ENCODE data around the gene ADARB2. TPM values are rescaled to one million over a fixed set of nuclear protein-coding genes. Genes with fewer than 3 reads are reported as not detected.

Gene ADARB2
- total RNA-seq, 2 donors from 2014 or later, result 1.1 to 1.8 TPM

DNA sequence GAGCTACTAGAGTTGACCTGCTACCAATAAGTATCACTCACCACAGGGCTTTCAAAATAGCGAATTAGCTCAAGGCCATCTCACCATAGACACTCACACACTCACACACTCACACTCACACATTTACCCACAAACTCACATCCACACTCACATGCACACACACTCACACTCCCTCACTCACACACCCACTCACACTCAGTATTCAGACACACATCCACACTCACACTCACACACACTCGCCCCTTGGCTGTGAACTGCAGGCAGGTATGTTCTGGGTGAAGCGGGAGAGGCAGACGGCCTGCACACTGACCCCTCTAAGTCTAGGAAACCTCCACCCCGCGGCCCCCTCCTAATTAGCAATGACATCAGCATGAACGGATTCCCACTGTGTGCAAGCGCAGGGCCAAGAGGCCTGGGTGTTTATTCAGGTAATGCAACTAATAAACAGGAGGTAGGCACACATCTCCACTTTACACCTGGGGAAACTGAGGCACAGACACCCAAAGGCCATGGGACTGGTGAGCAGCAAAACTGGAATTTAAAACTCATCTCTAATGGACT is 94.6 kb downstream of the ADARB2 start:
- no peaks in the 10 kb centered on the region for H3K9me3 ChIP-seq (ENCODE audit: control insufficient read depth, low read length)
- Mint-ChIP-seq H3K27me3 (ENCODE audit: insufficient read depth) (no peaks in the 10 kb centered on the region), H3K9me3 (no peaks in the 10 kb centered on the region), H3K4me3 (no peak overlapping the region), H3K27ac (no peak overlapping the region), H3K4me1 (no peaks in the 10 kb centered on the region), H3K36me3 (ENCODE audit: low read depth) (no peaks in the 10 kb centered on the region)
- DNase-seq, result peak; percentile 18
- H3K4me1 ChIP-seq (ENCODE audit: control insufficient read depth, insufficient read depth, low read length), result no peaks in the 10 kb centered on the region
- H3K36me3 ChIP-seq (ENCODE audit: control insufficient read depth, insufficient read depth, low read length), result no peaks in the 10 kb centered on the region
- H3K27me3 ChIP-seq (ENCODE audit: control insufficient read depth, insufficient read depth, low read length, poor library complexity, severe bottlenecking), result no peaks in the 10 kb centered on the region
- WGBS, 2 experiments (ENCODE audit: insufficient coverage in 1 of 2, insufficient read length in 1 of 2), result 85 to 94% methylated on average over 4 to 8 of the region's 8 CpGs
- TF ChIP-seq, protein P1, sequence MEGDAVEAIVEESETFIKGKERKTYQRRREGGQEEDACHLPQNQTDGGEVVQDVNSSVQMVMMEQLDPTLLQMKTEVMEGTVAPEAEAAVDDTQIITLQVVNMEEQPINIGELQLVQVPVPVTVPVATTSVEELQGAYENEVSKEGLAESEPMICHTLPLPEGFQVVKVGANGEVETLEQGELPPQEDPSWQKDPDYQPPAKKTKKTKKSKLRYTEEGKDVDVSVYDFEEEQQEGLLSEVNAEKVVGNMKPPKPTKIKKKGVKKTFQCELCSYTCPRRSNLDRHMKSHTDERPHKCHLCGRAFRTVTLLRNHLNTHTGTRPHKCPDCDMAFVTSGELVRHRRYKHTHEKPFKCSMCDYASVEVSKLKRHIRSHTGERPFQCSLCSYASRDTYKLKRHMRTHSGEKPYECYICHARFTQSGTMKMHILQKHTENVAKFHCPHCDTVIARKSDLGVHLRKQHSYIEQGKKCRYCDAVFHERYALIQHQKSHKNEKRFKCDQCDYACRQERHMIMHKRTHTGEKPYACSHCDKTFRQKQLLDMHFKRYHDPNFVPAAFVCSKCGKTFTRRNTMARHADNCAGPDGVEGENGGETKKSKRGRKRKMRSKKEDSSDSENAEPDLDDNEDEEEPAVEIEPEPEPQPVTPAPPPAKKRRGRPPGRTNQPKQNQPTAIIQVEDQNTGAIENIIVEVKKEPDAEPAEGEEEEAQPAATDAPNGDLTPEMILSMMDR (conservative IDR thresholded peaks at IDR 0.05), result no peak
- no peak overlapping the region for H3K27ac ChIP-seq (ENCODE audit: low read depth, low read length)
- no peak overlapping the region for H3K4me3 ChIP-seq (ENCODE audit: low read length)
- H3K9ac ChIP-seq (ENCODE audit: extremely low read depth, low read length, poor library complexity, severe bottlenecking), result no peak overlapping the region

GRCh38 chr10:1641402-1641801 is 95.9 kb downstream of the ADARB2 start:
- Histone ChIP-seq H3K9ac (ENCODE audit: extremely low read depth, low read length, poor library complexity, severe bottlenecking) (no peak overlapping the region), H3K27ac (ENCODE audit: low read depth, low read length) (no peak overlapping the region), H3K4me1 (ENCODE audit: control insufficient read depth, insufficient read depth, low read length) (no peaks in the 10 kb centered on the region), H3K9me3 (ENCODE audit: control insufficient read depth, low read length) (no peaks in the 10 kb centered on the region), H3K4me3 (ENCODE audit: low read length) (no peak overlapping the region), H3K36me3 (ENCODE audit: control insufficient read depth, insufficient read depth, low read length) (no peaks in the 10 kb centered on the region), H3K27me3 (ENCODE audit: control insufficient read depth, insufficient read depth, low read length, poor library complexity, severe bottlenecking) (no peaks in the 10 kb centered on the region)
- TF ChIP-seq, protein P1 (conservative IDR thresholded peaks at IDR 0.05), result no peak
- WGBS, 2 experiments (ENCODE audit: insufficient coverage in 1 of 2, insufficient read length in 1 of 2), result 70 to 75% methylated on average over 3 to 7 of the region's 7 CpGs
- no peaks in the 10 kb centered on the region for H3K9me3 Mint-ChIP-seq
- no peak overlapping the region for H3K4me3 Mint-ChIP-seq
- no peaks in the 10 kb centered on the region for H3K36me3 Mint-ChIP-seq (ENCODE audit: low read depth)
- peak; percentile 3 for DNase-seq
- no peak overlapping the region for H3K27ac Mint-ChIP-seq
- no peaks in the 10 kb centered on the region for H3K4me1 Mint-ChIP-seq
- no peaks in the 10 kb centered on the region for H3K27me3 Mint-ChIP-seq (ENCODE audit: insufficient read depth)

- H3K4me1 Mint-ChIP-seq, result no peaks in the 10 kb centered on the region
- no peaks in the 10 kb centered on the region for H3K36me3 Mint-ChIP-seq (ENCODE audit: low read depth)
- TF ChIP-seq, protein P1 (conservative IDR thresholded peaks at IDR 0.05), result no peak
- Histone ChIP-seq H3K27me3 (ENCODE audit: control insufficient read depth, insufficient read depth, low read length, poor library complexity, severe bottlenecking) (no peaks in the 10 kb centered on the region), H3K4me3 (ENCODE audit: low read length) (no peak overlapping the region), H3K9me3 (ENCODE audit: control insufficient read depth, low read length) (no peaks in the 10 kb centered on the region), H3K36me3 (ENCODE audit: control insufficient read depth, insufficient read depth, low read length) (no peaks in the 10 kb centered on the region), H3K4me1 (ENCODE audit: control insufficient read depth, insufficient read depth, low read length) (no peaks in the 10 kb centered on the region), H3K9ac (ENCODE audit: extremely low read depth, low read length, poor library complexity, severe bottlenecking) (no peak overlapping the region), H3K27ac (ENCODE audit: low read depth, low read length) (no peak overlapping the region)
- H3K27me3 Mint-ChIP-seq (ENCODE audit: insufficient read depth), result no peaks in the 10 kb centered on the region
- no peaks in the 10 kb centered on the region for H3K9me3 Mint-ChIP-seq
- WGBS, 2 experiments (ENCODE audit: insufficient coverage in 1 of 2, insufficient read length in 1 of 2), result 90 to 96% methylated on average over 7 of the region's 7 CpGs
- no peak overlapping the region for H3K27ac Mint-ChIP-seq
- H3K4me3 Mint-ChIP-seq, result no peak overlapping the region
- peak; percentile 29 for DNase-seq
Observed at GRCh38 chr10:1638889-1639419, 98.4 kb downstream of the ADARB2 start.
